Mammary epithelial cell (primary cell): ENCODE measurements around the gene FERMT3.

Experiments used
- EZH2 ChIP-seq: IDR thresholded peaks from 2 replicates; pipeline ENCODE4 v1.6.1; 2012; ENCODE audit warnings: low read length, inconsistent platforms, borderline replicate concordance
- TF ChIP-seq, protein P1 (sequence below), 2 donors: IDR thresholded peaks in 1 of 2; conservative IDR thresholded peaks in 1 of 2; 2 replicates each; pipeline ENCODE4 v1.5.1; 2011 to 2012; ENCODE audit warnings: inconsistent platforms in 2 of 2, low read length in 2 of 2, mild to moderate bottlenecking in 2 of 2, control low read depth in 1 of 2, low read depth in 1 of 2; ENCODE audit not compliant: insufficient read depth in 1 of 2; ENCODE audit errors: extremely low read depth in 1 of 2

GRCh38 chr11:64253481-64253880 lies 47.0 kb downstream of the FERMT3 start:
- TF ChIP-seq, protein P1, sequence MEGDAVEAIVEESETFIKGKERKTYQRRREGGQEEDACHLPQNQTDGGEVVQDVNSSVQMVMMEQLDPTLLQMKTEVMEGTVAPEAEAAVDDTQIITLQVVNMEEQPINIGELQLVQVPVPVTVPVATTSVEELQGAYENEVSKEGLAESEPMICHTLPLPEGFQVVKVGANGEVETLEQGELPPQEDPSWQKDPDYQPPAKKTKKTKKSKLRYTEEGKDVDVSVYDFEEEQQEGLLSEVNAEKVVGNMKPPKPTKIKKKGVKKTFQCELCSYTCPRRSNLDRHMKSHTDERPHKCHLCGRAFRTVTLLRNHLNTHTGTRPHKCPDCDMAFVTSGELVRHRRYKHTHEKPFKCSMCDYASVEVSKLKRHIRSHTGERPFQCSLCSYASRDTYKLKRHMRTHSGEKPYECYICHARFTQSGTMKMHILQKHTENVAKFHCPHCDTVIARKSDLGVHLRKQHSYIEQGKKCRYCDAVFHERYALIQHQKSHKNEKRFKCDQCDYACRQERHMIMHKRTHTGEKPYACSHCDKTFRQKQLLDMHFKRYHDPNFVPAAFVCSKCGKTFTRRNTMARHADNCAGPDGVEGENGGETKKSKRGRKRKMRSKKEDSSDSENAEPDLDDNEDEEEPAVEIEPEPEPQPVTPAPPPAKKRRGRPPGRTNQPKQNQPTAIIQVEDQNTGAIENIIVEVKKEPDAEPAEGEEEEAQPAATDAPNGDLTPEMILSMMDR (conservative IDR thresholded peaks at IDR 0.05 in 1 of 2, IDR thresholded peaks at IDR 0.05 in 1 of 2; ENCODE audit: extremely low read depth in 1 of 2, insufficient read depth in 1 of 2, low read depth in 1 of 2, low read length in 2 of 2): no peak
- no peak for TF ChIP-seq EZH2
